HG03064 (cell line): ENCODE measurements around the gene ACIN1.
A peak's percentile ranks its signal among the peaks of the same experiment; 100 is the strongest.

Source experiments
- ATAC-seq: cut with Tn5 transposase; IDR thresholded peaks from one replicate; pipeline ENCODE4 v1.9.1; 2021; ENCODE audit warnings: low read depth; ENCODE audit not compliant: unreplicated experiment

The ACIN1 gene

DNA sequence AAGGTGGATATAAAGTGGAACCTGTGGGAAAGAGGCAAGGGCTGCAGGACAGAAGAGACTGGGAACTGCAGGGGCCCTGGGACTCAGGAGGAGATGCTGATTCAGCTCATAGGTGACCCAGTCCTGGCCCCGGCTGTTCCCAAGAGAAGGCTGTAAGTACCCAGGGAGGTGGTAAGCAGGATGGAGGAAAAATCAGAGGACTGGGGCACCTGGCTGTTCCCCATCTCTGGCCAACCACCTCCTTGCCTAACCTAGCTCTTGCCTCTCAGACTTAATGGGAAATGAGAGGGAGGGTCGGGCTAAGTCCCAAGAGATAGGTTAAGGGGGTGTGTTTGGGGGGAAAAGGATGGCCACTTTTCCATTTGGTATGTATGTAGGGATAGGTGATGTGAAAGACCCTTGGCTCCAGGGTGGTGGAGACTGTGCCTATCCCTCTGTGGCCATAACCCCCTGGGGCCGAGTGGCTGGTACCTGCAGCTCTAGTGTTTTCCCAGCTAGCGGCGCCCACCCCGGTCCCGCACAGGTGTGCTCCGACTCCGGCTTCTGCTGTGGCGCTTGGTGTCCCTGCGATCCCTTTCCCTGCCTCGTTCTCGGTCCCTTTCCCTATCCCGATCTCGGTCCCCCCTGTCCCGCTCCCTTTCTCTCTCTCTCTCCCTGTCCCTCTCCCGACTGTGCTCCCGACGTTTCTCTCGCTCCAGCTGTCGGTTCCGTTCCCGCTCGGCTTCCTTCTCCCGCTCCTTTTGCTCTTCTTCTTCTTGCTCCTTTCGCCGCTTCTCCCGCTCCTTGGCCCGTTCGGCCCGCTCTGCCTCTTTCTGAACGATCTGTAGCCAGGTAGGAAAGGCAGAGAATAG, 36.1 kb downstream of the ACIN1 start:
- no peak for ATAC-seq

GRCh38 chr14:23057757-23058653, 36.9 kb downstream of the ACIN1 start:
- ATAC-seq: peak; percentile 43

GRCh38 chr14:23056956-23057756, 37.8 kb downstream of the ACIN1 start, which contains the start of gene CDH24:
Gene CDH24 (minus strand): TSS chr14:23057520. CDS start chr14:23055733, 1,787 bp downstream.
- ATAC-seq: no peak

DNA sequence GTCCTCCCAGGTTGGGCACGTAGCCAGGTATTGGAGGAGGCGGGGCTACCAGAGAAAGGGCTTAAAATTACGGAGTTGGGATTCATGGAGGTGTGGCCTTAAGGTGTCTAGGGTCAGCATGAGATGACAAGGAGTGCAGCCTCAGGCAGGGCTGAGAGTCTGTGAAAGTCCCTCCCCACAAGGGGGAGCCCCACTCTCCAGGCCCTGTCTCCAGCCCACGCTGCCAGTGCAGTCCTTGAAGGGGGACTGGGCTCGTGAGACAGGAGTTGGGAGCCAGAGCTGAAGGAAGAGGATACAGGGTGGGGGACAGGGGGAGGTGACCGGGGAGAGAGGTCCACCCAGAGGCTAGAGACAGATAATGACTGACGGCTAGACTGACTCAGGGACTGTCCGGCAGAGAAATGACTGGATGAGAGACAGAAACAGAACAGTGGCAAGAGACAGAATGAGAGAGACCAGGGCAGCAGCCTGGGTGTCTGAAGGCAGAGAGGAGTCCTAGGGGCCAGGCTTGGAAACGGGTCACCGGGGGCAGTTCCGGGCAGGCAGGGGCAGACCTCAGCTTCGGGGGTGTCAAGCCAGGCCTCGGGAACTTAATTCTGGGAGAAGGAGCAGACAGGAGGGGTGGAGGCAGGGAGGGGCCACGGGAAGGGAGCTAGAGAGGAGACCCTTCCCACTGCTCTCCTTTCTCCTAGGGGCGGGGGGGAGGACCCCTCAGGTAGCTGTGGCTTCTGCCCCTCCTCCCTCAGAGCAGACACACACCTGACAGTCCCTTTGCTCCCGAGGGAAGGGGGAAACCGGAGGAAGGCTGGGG, 38.6 kb downstream of the ACIN1 start:
- no peak for ATAC-seq

DNA sequence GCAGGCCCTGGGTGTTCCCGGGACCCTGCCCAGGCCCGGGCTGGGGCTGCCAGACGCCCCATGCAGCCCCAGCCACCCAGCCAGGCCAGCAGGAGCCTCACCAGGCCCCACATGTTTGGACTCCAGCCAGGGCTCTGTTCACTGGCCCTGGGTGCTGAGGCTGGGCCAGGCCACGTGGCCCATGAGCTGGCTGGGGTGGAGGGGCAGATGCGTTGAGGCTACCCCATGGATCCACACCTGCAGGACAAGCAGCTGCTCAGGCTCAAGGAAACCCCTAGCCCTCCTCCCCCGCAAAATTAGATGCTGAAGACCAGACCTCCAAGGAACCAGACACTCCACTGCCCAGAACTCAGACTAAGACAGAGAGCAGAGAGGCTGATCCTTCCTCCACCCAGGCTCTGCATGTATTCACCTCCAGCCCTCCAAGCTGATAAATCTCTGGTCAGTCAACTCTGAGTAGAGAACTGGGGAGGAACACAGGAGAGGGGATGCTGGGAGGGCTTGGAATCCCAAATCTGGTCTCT, 39.3 kb downstream of the ACIN1 start:
- no peak for ATAC-seq

- ATAC-seq: no peak
Measured at GRCh38 chr14:23055147-23055550, 39.8 kb downstream of the ACIN1 start.

DNA sequence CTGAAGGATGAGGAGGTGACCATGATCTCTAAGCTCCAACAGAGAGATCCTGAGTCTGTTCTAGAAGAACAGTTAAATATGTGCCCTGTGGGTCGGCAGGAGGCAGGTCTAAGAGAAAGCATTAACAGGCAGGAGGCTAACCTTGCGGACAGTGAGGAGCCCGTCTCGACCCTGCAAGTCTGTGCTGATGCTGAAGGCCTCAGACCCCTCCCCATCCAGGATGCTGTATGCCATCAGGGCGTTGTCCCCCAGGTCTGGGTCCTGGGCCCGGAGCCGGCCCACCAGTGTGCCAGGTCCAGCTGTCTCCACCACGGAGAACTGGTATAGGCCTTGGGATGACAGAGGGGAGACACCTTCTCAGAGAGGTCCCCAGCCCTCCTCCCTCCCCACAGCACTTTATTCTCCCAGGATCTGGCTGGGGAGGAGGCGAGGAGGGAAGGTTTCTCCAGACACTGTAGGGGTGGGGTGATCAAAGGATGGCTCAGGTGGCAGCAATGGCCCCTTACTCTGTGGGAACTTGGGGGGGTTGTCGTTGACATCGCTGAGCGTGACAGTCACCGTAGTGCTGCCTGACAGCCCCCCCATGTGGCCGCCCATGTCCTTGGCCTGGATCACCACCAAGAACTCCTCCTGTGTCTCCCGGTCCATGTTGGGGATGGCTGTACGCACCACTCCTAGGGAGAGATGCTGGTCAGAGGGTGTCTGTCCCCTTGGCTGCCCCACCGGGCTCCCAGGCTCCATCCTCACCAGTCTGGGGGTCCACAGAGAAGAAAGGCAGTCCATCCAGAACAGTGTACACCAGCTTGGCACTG, 40.7 kb downstream of the ACIN1 start:
- ATAC-seq: no peak

- no peak for ATAC-seq
Measured at GRCh38 chr14:23053426-23053825, 41.5 kb downstream of the ACIN1 start.

DNA sequence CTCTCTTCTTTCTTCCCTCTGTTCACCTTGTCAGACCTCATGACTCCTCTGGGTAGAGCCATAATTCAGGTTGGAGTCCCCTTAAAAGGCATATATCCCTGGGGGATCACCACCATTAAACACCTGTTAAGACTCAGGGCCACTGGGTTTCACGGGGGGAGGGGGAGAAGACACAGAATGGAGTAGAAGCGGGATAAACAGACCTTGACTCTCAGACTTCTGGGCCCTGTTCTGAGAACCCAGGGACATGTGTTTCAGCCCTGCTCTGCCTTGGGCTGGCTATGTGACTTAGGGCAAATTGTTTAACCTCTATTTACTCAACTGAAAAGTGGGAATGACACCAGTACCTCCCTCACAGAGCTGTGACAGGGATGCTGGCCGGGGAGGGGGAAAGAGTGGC, 42.3 kb downstream of the ACIN1 start:
- no peak for ATAC-seq

- no peak for ATAC-seq
Measured at GRCh38 chr14:23052182-23052623, 42.7 kb downstream of the ACIN1 start.

DNA sequence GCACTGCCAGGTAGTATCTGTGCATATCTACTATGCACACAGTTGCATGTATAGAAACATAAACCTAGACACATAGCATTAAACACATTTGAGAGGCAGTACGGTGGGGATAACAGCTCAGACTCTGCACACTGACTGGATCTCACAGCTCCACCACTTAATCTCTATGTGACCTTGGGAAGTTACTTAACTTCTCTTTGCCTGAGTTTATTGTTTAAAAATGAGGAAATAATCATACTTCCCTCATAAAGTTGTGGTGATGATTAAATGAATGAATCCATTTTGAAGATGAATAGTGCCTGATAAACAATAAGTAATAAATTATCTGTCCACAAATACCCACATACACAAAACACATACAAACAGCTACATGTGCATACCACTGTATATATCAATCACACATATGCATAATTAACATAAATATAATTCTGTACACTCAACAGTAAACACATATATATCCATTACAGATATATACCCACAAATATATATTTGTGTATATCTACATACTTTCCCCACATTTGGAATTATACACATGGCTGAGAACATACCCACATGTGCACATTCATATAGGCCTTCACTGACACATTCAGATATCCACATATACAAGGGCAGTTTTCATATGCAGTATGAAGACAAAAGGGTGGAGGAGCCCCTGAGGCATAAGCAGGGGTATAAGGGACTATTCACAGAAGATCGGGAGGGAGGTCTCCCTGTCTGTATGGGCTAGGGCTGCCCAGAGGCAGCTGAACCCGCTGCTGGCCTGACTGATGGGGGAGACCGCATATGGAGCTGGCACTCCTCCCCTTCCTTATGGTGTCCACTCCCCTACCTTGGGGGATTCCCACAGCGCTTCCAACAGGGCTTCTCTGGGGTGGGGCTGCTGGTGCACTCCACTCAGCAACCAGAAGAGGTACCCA, 43.5 kb downstream of the ACIN1 start:
- no peak for ATAC-seq

DNA sequence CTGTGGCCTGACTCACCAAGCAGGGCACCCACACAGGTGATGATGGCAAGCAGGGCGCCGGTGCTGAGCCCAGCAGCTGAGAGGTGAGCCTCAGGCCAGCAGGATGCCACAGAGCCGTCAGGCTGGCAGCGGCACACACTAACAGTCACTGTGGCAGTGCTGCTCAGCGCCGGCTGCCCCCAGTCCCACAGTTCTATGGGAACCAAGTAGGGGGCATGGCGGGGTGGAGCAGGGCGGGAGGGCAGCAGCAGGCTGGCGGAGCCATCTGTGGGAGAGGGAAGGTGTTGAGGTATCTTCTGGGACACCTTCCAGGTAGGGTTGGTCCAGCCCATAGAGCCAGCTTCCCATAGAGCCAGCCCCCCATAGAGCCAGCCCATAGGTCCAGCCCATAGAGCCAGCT, 45.9 kb downstream of the ACIN1 start:
- ATAC-seq: no peak

DNA sequence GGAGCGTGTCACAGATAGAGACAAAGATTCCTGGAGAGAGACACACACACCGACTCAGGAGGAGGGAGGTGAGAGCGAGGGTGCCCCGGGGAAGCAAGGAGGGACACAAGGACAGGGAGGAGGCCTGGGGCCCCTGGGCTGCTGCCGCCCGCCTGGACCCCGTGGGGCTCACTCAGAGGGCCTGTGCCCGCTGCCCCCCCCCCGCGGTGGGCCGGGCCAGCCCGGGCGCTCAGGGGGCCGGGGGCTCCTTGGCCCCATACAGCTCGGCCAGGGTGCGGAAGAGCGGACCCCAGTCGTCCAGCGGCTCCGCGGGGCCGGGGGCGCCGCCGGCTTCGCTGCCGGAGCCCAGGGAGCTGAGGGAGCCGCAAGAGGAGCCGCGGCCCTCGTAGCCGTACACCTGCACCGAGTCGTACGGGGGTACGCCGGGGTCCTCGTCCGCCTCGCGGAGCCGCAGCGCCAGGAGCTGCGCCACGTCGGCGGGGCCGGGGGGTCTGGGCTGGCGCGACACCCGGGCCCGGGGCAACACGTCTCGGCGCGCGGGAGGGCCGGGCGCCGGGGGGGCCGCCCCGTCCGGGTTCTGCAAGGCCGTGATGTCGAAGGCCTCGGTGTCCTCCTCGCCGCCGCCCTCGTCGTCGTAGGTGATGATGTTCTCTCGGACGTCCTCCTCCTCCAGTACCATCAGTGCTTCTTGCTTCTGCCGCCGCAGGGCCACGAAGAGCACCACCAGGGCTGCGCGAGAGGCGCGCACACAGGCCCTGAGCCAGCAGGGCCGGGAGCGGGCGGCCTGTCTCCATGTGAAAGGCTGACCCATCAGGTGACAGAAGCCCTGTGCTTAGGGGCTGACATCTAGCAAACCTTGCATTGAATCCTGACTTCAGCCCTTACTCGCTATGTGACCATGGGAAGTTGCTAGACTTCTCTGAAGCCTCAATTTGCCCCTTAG, 46.9 kb downstream of the ACIN1 start:
- ATAC-seq: no peak

DNA sequence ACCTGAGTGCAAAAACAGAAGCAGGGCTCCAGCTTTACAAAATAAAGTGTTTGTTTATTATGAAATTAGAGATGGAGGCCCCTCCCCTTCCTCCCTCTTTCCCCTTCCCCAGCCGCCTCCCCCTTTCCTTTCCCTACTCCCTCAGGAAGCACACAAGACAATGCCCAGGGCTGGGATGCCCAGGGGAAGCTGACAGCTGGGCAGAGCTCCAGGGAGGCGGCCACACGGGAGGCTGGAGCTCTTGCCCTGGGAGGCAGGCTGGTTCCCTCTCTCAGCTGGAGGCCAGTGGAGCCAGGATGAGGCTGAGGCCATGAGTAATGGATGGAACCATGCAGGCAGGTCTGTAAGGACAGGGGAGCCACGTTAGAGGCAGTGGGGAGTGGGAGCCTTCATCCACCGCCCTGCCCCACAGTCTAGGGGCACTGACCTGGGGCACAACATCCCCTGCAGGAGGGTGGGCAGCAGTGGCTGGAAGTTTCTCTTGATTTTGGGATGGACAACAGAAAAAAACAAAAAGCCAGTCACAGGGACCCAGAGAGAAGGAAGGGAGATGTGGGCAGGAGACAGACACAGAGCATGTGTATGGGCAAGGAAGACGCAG, 47.8 kb downstream of the ACIN1 start:
- ATAC-seq: no peak

GRCh38 chr14:23045419-23046357, 49.2 kb downstream of the ACIN1 start:
- no peak for ATAC-seq
